NCI-H774 (cell line): ENCODE measurements around the gene AGAP1.

Source experiments
- DNase-seq: peaks from one replicate; lab custom pipeline; 2025; lab: John Stamatoyannopoulos, UW

Gene AGAP1

DNA sequence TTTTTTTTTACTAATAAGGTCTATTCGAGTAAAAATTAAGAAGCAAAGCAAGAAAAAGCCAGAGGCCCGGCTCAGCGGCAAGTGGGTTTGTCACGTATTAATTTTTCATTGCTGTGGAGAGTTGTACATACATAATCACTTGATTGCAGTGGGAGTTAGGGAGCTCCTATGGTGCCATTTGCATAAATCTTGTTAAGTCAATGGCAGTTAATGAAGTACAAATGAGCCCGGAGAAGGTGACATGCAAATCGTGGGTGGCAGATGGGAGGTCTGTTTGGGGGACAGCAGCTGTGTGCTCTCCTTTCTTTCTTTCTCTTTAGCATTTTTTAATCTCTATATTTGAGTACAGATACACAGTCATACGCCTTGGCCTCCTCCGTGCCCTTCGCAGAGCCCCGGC, 317.0 kb downstream of the AGAP1 start:
- no peak for DNase-seq

DNA sequence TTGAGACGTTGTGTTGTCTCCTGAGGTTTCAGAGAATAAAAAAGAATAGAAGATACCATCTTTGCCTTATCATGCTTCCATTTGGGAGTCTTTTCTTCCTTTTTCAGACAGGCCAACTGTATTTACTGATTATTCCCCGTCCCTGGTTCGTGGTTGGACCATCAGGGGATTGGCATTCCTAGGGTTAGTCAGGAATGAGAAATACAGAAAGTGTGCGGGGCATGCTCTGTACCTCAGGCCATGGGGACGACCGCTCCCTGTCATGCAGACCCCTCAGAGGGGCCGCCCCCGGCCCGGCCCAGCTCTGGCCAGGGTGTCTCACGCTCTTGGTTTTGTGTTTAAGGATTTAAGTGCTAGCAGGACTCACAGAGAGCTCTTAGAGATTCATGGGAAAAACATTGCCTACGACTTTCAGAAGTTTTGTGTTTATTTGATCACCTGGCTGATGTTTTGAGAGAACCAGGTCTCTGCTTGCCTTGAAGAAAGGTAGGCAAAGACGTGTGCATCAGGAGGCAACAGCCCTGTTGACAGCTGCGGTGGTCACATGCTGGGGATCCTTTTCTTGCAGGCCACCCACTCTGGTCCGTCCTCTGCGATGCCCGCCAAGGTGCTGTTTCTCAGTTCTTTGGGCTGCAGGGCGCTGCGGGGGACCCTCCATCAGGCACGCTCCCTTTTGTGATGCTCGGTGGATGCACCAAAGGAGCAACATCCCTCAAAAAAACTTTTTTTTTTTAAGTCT, 317.8 kb downstream of the AGAP1 start:
- no peak for DNase-seq

DNA sequence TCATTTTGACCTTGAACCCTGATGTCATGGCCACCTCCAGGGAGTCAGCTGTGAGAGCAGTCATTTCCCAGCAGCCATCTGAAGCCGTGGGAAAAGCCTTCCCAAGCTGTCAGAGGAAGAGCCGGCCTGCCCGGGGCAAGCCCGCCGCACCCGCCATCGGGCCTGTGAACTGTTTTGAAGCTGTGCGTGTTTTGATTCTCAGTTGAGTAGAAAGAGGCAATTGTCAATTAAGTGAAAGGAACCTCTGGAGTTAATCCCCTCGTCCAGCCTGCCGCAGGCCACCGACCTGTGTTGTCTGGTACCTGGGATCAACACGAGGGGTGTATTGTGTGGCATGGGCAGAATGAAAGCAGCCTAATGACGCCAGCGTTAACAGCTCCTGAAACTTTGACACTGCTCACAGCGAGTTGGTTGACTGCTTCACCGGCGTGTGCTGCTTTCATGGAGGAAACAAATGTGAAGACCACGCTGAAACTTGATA, 318.4 kb downstream of the AGAP1 start:
- no peak for DNase-seq

DNA sequence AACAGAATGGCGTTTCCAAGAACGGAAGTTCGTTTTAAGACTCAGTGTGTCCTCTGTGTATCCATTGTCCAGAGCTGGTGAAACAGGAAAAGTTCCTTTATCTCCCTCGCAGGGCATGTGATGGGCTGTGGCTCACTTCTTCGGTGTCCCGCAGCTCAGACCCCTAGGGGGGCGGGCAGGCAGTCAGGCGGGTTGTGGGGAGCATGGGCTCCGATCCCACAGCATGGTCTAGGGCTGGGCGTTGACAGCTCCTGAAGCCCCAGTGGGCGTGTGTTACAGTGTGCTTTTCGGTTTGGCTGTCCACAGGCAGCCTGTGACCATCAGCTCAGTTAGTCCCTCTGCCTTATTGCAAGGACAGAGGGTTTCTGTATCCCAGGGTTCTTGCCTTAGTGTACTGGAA, 319.6 kb downstream of the AGAP1 start:
- no peak for DNase-seq

DNA sequence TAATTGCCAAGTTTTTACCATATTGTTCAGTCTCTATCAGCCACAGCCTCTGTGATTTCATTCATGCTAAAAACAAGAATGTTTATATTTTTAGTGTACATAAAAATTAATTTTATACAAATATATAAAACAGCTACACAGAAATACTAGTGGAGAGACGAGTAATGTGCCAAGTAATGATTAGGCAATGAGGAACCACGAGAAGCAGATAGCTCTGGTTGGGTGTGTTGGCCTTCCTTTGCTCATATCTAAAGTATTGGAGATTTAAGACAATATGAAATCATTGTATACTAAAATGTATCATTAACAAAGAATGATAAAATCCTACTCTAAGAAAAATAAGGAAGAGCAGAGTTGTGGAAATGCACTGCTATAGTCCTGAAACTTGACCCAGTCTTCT, 326.7 kb downstream of the AGAP1 start:
- DNase-seq: no peak

DNA sequence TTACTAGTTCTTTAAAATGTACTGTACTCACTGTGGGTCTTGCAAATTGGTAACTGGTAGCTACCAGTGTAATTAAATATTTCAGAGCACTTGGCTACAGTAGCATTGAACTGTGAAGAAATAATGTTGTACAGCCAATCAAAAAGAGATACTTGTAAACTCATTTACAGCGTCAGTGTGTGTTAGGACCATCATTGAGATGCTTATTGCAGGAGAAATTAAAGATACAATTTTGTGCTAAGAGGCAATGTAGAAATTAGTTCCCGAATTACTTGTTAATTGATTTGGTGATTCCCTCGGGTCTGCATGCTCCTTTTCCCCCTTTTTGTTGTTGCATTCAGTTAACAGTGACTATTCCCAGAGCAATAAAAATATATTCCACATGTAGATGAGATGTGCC, 330.5 kb downstream of the AGAP1 start:
- no peak for DNase-seq

DNA sequence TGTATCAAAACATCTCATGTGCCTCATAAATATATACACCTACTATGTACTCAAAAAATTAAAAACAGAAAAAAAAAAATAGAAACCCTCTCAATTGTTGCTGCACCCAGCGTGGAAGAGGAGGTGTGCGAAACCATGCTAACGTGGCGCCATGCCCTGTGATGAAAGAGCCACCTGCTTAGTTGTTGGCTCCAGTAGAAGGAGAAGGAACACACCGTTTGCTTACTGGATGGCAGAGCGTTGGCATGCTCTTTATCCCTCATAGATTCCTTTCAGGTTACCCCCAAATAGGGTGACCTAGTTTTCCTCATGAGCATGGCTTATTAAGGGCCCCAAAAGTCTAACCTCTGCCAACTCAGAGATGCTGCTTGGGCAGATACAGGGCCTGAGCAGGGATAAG, 332.1 kb downstream of the AGAP1 start:
- DNase-seq: no peak

DNA sequence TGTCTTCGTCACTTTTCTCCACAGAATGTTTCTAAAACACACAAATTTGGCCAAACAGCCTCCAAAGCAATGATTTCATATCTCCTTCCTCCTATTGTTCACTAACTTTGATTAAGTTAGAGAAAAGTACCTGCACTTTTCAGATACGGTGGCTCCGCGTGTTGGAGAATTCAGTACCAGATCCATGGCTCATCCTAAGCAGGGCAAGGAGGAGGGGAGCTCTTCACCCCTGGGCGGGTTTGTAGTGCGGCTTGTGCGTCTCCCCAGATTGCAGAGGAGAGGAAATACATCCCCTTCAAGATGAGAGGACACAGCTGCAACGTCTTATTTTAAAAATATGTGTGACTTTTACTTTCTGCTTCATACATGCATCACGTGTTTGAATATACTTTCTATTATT, 333.0 kb downstream of the AGAP1 start:
- DNase-seq: no peak

DNA sequence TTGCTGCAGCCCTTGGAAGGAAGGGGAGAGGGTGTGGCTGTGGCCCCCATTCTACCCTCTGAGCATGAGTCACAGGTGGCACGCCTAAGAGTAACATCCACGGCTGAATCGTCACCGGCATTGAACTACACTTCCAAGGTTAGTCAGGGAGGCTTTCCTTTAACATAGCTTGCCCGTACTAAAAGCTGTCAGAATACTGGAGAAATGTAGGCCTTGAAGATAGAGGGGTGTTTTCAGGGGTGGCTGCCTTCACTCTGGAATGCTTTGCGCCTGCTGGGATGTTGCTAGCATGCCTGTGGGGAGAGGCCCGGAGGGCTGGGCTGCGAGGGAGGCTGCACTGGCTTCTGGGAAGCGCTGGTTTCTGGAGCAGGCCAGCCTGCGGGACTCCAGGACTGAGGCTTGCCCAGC, 333.7 kb downstream of the AGAP1 start:
- no peak for DNase-seq

DNA sequence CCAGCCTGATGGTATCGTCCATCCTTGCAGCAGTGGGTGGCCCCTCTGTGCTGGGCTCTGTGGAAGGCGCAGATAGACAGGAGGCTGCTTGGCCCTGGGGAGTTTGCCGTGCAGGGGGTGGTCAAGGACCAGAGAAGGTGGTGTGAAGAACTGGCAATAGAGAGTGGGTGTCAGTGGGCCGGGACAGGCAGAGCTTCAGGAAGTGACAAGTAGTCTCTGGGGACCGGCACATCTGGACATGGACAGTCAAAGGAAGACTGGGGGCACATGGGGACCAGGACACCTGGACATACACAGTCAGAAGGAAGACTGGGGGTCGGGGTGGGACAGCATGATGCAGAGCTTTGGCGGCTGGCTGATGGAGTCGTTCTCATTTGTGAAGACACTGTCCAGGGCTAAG, 335.9 kb downstream of the AGAP1 start:
- DNase-seq: no peak

DNA sequence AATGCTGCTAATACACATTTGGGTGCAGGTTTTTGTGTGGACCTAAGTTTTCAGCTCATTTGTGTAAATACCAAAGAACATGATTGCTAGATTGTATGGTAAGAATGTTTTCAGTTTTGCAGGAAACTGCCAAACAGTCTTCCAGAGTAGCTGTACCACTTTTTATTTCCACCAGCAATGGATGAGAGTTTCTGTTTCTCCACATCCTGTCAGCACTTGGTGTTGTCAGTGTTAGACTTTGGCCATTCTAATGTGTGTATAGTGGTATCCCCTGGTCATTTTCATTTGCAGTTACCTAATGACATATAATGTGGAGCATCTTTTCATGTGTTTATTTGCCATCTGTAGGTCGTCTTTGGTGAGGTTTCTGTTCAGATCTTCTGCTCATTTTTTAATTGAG, 337.9 kb downstream of the AGAP1 start:
- DNase-seq: no peak

DNA sequence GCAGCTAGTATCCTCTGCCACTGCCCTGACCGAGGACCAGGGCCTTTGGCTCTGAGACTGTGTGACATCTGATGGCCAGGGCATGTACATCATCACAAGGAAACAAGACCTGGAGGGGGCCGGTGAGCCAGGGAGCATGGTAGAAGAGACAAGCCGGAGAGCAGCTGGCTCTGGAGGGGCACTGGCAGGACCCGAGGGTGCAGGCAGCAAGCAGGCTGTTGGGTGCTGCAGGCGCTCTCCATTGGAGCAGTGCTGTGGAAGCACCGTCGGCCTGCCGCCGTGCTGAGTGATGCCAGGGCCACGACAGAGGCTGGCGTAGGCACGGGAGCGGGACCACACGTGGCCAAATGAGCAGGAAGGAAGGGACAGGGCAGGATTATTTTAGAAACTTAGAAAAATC, 339.1 kb downstream of the AGAP1 start:
- no peak for DNase-seq

DNA sequence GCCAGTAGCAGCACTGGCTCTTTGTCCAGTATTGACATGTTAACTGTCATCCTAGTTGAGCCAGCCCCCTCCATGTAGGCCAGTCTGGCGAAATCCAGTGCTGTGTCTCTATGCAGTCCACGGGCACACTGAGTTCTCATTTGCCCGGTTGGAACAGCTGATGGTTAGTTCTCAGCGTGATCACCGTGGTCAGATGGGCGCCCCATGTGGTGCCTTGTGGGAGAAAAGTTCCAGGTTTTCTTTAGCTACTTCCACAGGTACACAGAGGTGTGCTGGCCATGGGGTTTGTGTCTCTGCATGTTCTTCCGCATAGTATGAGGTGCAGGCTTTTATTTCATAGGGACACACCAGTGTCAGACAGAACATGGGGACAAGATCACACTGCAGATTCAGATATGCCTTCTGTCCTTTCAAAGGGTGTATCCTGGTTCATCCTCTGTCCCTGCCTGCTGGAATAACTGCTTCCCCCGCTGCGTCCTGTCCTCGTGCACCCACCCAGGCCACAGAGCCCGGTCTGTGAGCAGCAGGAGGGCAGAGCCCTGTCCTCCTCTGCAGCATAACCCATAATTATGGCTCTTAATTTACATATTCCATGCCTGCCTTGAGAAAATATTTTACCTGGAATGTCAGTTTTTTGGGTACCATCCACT, 340.3 kb downstream of the AGAP1 start:
- no peak for DNase-seq

DNA sequence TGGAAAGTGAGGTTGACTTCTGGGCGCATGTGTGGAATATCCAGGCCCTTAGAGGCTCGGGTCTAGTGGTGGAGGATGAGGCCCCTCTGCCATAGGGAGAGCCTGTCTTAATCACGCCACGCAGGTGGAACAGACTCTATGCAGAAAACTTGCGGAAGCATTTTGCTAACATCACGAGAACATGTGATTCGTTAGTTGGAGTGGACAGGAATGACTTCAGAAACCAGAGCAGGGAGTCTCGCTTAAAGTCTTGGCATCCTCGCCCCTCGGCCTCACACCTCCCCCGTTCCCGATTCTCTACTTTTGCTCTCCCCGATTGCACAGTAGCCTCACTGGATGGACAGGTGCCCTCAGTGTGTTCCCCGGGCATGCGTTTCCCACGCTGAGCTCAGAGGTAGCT, 340.9 kb downstream of the AGAP1 start:
- DNase-seq: no peak

DNA sequence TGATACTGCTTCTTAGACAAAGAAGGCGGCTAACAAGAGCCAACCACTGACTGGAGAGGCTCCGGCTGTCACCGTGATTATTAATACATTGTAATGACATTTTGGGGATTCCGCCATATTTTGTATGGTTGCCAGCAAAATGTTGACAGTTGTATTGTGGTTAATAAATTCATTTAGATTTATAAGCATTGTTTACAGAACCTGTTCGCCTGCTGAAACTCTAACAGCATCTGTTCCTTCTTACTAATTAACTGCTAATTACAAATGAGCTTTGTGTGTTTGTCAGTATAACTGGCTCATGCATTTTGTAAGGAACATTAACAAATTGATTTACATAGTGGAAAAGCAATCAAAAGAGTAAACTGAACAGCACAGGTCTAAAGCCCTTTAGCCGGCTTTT, 342.0 kb downstream of the AGAP1 start:
- DNase-seq: peak; percentile 43

DNA sequence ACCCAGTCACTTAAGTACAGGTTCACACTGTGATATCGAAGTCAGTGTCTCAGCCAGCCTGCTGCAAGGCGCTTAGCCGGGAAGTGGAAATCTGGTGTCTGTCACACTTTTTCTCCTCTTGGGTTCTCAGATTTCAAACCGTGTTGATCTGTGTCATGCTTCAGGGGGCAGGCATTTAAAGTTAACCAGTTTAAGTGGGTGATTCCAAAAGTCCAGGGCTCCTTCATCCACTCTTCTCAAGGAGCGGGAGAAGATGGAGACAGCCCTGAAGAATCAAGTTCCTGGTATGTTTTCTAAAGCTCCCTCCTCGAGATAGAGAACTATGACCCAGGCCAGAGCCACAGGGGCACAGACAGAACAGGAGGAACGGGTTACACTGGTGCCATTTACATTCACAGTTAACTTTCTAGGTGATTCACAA, 342.7 kb downstream of the AGAP1 start:
- DNase-seq: no peak

DNA sequence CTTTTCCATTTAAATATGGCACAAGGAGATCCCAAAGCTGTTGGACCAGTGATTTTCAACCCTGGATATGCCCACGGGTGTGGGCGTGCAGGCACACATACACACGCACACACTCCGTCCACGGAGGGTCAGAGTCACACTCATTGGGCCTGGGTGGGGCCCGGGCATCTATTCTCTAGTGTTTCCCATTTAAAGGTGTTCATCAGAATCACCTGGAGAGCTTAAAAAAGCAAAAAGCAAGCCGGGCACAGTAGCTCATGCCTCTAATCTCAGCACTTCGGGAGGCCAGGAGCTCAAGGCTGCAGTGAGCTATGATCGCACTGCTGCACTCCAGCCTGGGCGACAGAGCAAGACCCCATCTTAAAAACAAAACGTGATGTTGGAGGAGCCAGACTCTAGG, 345.4 kb downstream of the AGAP1 start:
- no peak for DNase-seq

DNA sequence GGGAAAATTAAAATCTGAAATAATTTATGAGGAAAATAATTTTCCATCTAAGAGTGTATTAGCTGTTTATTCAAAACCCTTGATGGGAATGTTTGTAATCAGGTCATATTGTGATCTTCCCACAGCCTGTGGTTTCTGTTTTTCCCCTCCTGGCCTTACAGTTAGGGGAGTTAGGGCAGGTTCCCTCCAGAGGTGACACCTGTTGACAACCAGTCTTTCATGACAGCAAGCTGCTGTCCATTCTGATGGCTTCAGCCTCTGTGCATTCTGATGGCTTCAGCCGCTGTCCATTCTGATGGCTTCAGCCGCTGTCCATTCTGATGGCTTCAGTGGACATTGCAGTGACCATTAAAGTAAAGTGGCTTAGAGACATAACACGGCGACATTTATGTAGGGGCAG, 346.1 kb downstream of the AGAP1 start:
- no peak for DNase-seq

DNA sequence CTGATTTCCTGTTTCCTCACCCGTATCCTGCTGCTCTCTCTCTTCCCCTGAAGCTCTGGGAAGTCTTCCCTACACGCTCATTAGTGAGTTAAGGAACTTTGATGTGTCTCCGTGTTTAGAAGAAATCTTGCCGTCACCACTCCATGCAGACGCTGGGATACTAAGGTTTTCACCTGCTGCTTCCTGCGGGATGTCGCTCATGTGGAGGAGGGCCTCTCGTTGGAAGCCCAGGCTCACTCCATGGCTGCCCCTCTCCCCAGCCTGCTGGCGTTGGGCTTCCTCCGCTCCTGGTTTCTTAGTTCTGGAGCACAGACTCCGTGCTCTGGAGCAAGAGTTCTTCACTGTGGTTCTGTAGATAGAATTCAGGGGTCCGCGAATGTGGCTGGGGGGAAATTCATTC, 348.0 kb downstream of the AGAP1 start:
- DNase-seq: no peak

DNA sequence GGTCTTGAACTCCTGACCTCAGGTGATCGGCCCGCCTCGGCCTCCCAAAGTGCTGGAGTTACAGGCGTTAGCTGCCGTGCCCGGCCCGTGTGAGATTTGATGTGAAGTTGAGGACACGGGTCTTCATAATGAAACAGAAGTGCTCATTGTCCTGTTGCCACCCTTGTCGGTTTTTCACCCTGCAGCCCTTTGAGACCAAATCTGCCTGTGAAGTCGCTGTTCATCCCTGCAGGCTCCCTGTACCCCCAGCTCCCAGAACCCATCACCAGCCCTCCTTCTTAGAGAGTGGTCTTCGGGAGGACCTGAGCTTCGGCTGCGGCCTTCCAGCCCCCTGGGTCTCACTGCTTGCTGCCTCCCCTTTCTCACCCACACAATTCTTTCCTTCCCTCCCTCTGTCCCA, 349.1 kb downstream of the AGAP1 start:
- DNase-seq: no peak

DNA sequence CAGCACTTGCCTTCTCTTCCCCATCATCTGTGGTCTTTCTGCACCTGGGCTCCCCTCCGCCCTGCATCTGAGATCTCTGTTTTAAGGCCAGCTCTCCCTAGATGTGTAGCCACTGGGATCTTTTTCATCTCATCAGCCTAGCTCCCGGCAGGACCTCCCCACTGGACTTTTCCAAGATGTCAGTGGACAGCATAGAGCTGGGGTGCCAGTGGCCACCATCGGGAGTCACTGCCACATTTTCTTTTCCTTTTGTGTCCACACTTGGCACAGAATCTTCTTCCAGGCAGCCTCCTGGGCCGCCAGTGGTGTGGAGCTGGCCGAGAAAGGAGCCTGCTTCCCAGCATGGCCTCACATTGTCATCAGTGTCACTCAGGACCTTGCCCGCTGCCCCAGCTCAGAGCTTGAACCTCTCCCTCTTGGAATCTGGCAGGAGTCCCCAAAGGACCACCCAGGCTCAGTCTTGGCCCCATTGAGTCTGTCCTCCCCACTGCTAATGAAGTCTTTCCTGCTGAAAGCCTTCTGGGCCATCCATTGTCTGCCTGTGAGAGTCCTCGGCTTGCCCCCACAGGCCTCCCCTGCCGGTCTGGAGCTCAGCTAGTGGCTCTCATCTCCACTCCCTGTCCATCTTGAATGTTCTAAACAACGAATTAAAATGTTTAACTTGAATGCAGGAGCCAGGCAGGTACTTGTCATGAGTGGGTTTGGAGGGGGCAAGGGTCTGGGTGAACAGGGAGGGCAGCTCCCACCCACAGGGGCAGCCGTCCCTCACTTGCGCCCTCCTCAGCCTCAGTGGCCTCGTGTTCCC, 349.9 kb downstream of the AGAP1 start:
- DNase-seq: no peak

DNA sequence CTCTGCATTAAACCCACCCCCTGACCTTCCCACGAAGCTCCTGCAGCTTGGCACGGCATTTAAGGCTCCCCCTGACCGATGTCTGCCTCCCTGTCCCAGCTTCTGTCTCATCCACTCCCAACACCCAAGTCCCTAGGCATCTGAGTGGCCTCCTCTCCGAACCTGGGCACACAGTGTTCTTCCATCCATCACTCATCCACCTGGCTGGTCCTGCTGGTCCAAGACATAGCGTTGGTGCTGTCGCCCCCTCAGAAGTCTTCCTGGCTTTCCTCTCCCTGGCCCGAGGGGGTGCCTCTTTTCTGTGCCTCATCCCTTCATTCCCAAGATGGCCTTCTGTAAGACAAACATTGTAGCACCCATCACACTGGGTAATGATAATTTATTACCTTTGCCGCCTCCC, 350.7 kb downstream of the AGAP1 start:
- DNase-seq: no peak

DNA sequence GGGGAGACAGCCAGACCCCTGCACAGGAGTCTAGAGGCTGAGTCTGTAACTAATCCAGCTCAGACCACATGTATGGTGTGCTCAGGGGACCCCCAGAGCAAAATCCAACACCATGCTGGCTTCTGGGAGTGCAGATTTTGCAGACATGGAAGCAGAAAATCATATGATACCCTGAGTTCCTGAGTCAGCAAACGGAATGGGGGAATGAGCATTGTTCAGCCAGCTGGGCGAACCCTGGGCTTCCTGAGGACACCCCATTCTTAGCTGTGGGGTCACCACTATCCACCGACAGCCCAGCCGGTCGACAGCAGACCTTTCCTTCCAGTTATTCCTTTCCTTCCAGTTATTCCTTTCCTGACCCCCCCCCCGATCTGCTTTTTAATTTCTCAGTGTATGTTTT, 351.4 kb downstream of the AGAP1 start:
- DNase-seq: no peak
